IMR-90 (cell line): Measurements from ENCODE around the gene EML1. TPM values are rescaled to one million over a fixed set of nuclear protein-coding genes. Genes with fewer than 3 reads are reported as not detected.

Experiments
- ATAC-seq: fragments of 200-7000 bp; cut with Tn5 transposase; 2 replicates; pipeline ENCODE4 v1.9.1; 2020; ENCODE audit warnings: low read depth, mild to moderate bottlenecking, moderate library complexity
- BruUV-seq: library from RNA; stranded (reverse); fragments of 400-500 nt; replicated peaks from 2 replicates; lab custom pipeline; 2021; lab: Mats Ljungman, UMichigan
- CTCF ChIA-PET: fragments of 300-600 bp; formaldehyde crosslinking; extraction: SDS; loops from one replicate; lab custom pipeline; 2021; ENCODE audit warnings: antibody characterized with exemption; lab: Yijun Ruan, JAX
- POLR2A ChIA-PET: fragments of 300-600 bp; sonication (Branson Sonifier 250); formaldehyde crosslinking; loops from one replicate; lab custom pipeline; 2022; ENCODE audit warnings: antibody characterized with exemption; ENCODE audit not compliant: unreplicated experiment; lab: Charles Lee
- DNase-seq: peaks from one replicate; pipeline ENCODE4 v3.0.0; 2013
- H2AFZ ChIP-seq: replicated peaks from 2 replicates; pipeline ENCODE3; 2013; ENCODE audit warnings: low read length, mild to moderate bottlenecking; ENCODE audit not compliant: poor library complexity
- H2AK5ac ChIP-seq: 2 replicates; pipeline ENCODE4 v1.6.1; 2013; ENCODE audit warnings: low read depth, low read length, inconsistent platforms
- H2AK9ac ChIP-seq: replicated peaks from 2 replicates; pipeline ENCODE3; 2013; ENCODE audit warnings: mild to moderate bottlenecking, low read depth, low read length, moderate library complexity; ENCODE audit not compliant: poor library complexity
- H2BK120ac ChIP-seq: 2 replicates; pipeline ENCODE4 v1.6.1; 2013; ENCODE audit warnings: low read depth, low read length, inconsistent platforms
- H2BK15ac ChIP-seq: 3 replicates; pipeline ENCODE4 v1.6.1; 2013; ENCODE audit warnings: low read depth, low read length, inconsistent platforms
- H2BK20ac ChIP-seq: 2 replicates; pipeline ENCODE4 v1.6.1; 2013; ENCODE audit warnings: low read depth, mild to moderate bottlenecking, inconsistent platforms, low read length, moderate library complexity
- H2BK5ac ChIP-seq: 2 replicates; pipeline ENCODE4 v1.6.1; 2013; ENCODE audit warnings: mild to moderate bottlenecking, low read depth, low read length, inconsistent platforms; ENCODE audit not compliant: poor library complexity, severe bottlenecking
- H3K14ac ChIP-seq: replicated peaks from 2 replicates; pipeline ENCODE4 v1.6.1; 2013; ENCODE audit warnings: low read depth, low read length, inconsistent platforms
- H3K18ac ChIP-seq: 2 replicates; pipeline ENCODE4 v1.6.1; 2013; ENCODE audit warnings: low read depth, low read length, control low read depth
- H3K23ac ChIP-seq: 2 replicates; pipeline ENCODE4 v1.6.1; 2013; ENCODE audit warnings: low read depth, low read length, inconsistent platforms
- H3K27ac ChIP-seq: 2 replicates; pipeline ENCODE4 v1.5.1; 2013; ENCODE audit warnings: mild to moderate bottlenecking, control low read depth, low read length; ENCODE audit not compliant: insufficient read depth
- H3K27me3 ChIP-seq: 2 replicates; pipeline ENCODE4 v1.6.1; 2013; ENCODE audit warnings: low read length; ENCODE audit not compliant: control insufficient read depth, insufficient read depth
- H3K36me3 ChIP-seq: 2 replicates; pipeline ENCODE4 v1.6.1; 2013; ENCODE audit warnings: low read length, mixed read lengths; ENCODE audit not compliant: control insufficient read depth, insufficient read depth
- H3K4ac ChIP-seq: 2 replicates; pipeline ENCODE4 v1.6.1; 2013; ENCODE audit warnings: low read depth, low read length, inconsistent platforms
- H3K4me1 ChIP-seq: 2 replicates; pipeline ENCODE4 v1.6.1; 2013; ENCODE audit warnings: low read length, mixed read lengths; ENCODE audit not compliant: control insufficient read depth, insufficient read depth
- H3K4me2 ChIP-seq: 2 replicates; pipeline ENCODE4 v1.6.1; 2013; ENCODE audit warnings: low read depth, mild to moderate bottlenecking, control low read depth, low read length, moderate library complexity
- H3K4me3 ChIP-seq: 2 replicates; pipeline ENCODE4 v1.5.1; 2013; ENCODE audit warnings: low read depth, mild to moderate bottlenecking, control low read depth, low read length, moderate library complexity; ENCODE audit not compliant: insufficient read depth
- H3K56ac ChIP-seq: 2 replicates; pipeline ENCODE4 v1.6.1; 2013; ENCODE audit warnings: low read length, inconsistent platforms; ENCODE audit not compliant: insufficient read depth; ENCODE audit errors: extremely low read depth
- H3K79me1 ChIP-seq, 2 experiments: 2 replicates each; pipeline ENCODE4 v1.6.1; 2013; ENCODE audit warnings: low read length in 2 of 2, inconsistent platforms in 1 of 2, low read depth in 1 of 2
- H3K9ac ChIP-seq: 2 replicates; pipeline ENCODE4 v1.6.1; 2013; ENCODE audit warnings: low read depth, low read length, control low read depth
- H3K9me1 ChIP-seq: 2 replicates; pipeline ENCODE4 v1.6.1; 2013; ENCODE audit warnings: low read length, inconsistent platforms; ENCODE audit not compliant: insufficient read depth
- H3K9me3 ChIP-seq: 2 replicates; pipeline ENCODE4 v1.6.1; 2013; ENCODE audit warnings: low read length; ENCODE audit not compliant: control insufficient read depth, insufficient read depth
- H4K20me1 ChIP-seq: 2 replicates; pipeline ENCODE4 v1.6.1; 2013; ENCODE audit warnings: low read length, inconsistent platforms; ENCODE audit not compliant: insufficient read depth
- H4K5ac ChIP-seq: 2 replicates; pipeline ENCODE4 v1.6.1; 2013; ENCODE audit warnings: mild to moderate bottlenecking, low read depth, low read length, control low read depth
- H4K8ac ChIP-seq, 2 experiments: 2 replicates each; pipeline ENCODE4 v1.6.1; 2013; ENCODE audit warnings: low read depth in 2 of 2, low read length in 2 of 2, control low read depth in 1 of 2, inconsistent platforms in 1 of 2
- H4K91ac ChIP-seq: 2 replicates; pipeline ENCODE4 v1.6.1; 2013; ENCODE audit warnings: low read depth, low read length, inconsistent platforms; ENCODE audit not compliant: insufficient read depth
- BHLHE40 ChIP-seq: fragments of 150-350 bp; IDR thresholded peaks from 2 replicates; pipeline ENCODE4 v1.6.1; 2016; ENCODE audit warnings: mild to moderate bottlenecking, low read depth, low read length
- CEBPB ChIP-seq: IDR thresholded peaks from 2 replicates; pipeline ENCODE4 v1.6.1; 2012; ENCODE audit warnings: low read depth, low read length, improper control_type of control experiment
- CHD1 ChIP-seq: IDR thresholded peaks from 2 replicates; pipeline ENCODE4 v1.6.1; 2012; ENCODE audit warnings: low read depth, low read length, improper control_type of control experiment
- FOS ChIP-seq: fragments of 150-350 bp; IDR thresholded peaks from 2 replicates; pipeline ENCODE4 v1.6.1; 2016; ENCODE audit warnings: low read depth, low read length
- MAFK ChIP-seq: IDR thresholded peaks from 2 replicates; pipeline ENCODE4 v1.6.1; 2012; ENCODE audit warnings: low read depth, low read length, improper control_type of control experiment
- MAZ ChIP-seq: IDR thresholded peaks from 2 replicates; pipeline ENCODE4 v1.6.1; 2012; ENCODE audit warnings: low read depth, mild to moderate bottlenecking, low read length, improper control_type of control experiment, moderate library complexity, borderline replicate concordance
- MXI1 ChIP-seq: IDR thresholded peaks from 2 replicates; pipeline ENCODE4 v1.6.1; 2012; ENCODE audit warnings: low read depth, mild to moderate bottlenecking, low read length, moderate library complexity, borderline replicate concordance
- NFE2L2 ChIP-seq: fragments of 150-350 bp; IDR thresholded peaks from 2 replicates; pipeline ENCODE4 v1.6.1; 2016; ENCODE audit warnings: low read depth, mild to moderate bottlenecking, low read length
- POLR2A ChIP-seq: IDR thresholded peaks from 2 replicates; pipeline ENCODE4 v1.6.1; 2012; ENCODE audit warnings: mild to moderate bottlenecking, low read depth, low read length
- RAD21 ChIP-seq: IDR thresholded peaks from 2 replicates; pipeline ENCODE4 v1.6.1; 2012; ENCODE audit warnings: low read length, improper control_type of control experiment
- RCOR1 ChIP-seq: IDR thresholded peaks from 2 replicates; pipeline ENCODE4 v1.6.1; 2012; ENCODE audit warnings: mild to moderate bottlenecking, low read length, improper control_type of control experiment; ENCODE audit not compliant: insufficient replicate concordance
- RFX5 ChIP-seq: IDR thresholded peaks from 2 replicates; pipeline ENCODE4 v1.8.0; 2012; ENCODE audit warnings: low read depth, mild to moderate bottlenecking, low read length, moderate library complexity
- WGBS, 2 experiments: methylation state at CpG; one replicate each; pipeline versions ENCODE4 v1.1.5 to v1.1.7; 2013; ENCODE audit warnings: missing lambda C conversion rate in 2 of 2; ENCODE audit not compliant: insufficient read length in 1 of 2; ENCODE audit errors: extremely low coverage in 2 of 2; 5-methylcytosine and 5-hydroxymethylcytosine counted together
- dilution Hi-C: fragments of 300-500 bp; cut with HindIII; formaldehyde crosslinking; loops from one replicate; pipeline ENCODE4 v1.14.3; 2018; ENCODE audit warnings: low sequenced_read_pairs; ENCODE audit not compliant: unreplicated experiment
- in situ Hi-C: fragments of 300-500 bp; cut with MboI; formaldehyde crosslinking; loops from 3 replicates; pipeline ENCODE4 v1.14.3; 2019; ENCODE audit warnings: low sequenced_read_pairs, inconsistent platforms, mixed read lengths
- intact Hi-C: fragments of 100-400 bp; cut with micrococcal nuclease; formaldehyde crosslinking; loops from 2 replicates; pipeline ENCODE4 v1.10.0; 2022
- polyA plus RNA-seq, 3 experiments: library from polyadenylated mRNA; depleted of rRNA; stranded (reverse); fragments of >200 nt; gene quantifications; 2 replicates each; pipeline ENCODE4 v1.2.3, GENCODE V29; 2012; ENCODE audit warnings: low replicate concordance in 1 of 3
- total RNA-seq: library from RNA; depleted of rRNA; stranded (reverse); fragments of >200 nt; gene quantifications from 2 replicates; pipeline ENCODE4 v1.2.3, GENCODE V29; 2012
- TF ChIP-seq, protein P1 (sequence below): conservative IDR thresholded peaks from 2 replicates; pipeline ENCODE4 v1.5.1; 2012; ENCODE audit warnings: mild to moderate bottlenecking, low read depth, low read length, improper control_type of control experiment
- TF ChIP-seq, protein P2 (sequence below): fragments of 150-350 bp; IDR thresholded peaks from 2 replicates; pipeline ENCODE4 v1.6.1; 2016; ENCODE audit warnings: low read depth, mild to moderate bottlenecking, low read length, moderate library complexity, borderline replicate concordance
- TF ChIP-seq, protein P3 (sequence below): fragments of 150-350 bp; IDR thresholded peaks from 2 replicates; pipeline ENCODE4 v1.6.1; 2017; ENCODE audit warnings: mild to moderate bottlenecking, antibody characterized with exemption, low read length, low read depth

The EML1 gene
- total and polyA plus RNA-seq, 2 of the 4 experiments (the other 2 are of a cell fraction) = 14.0 to 42.3 TPM

DNA sequence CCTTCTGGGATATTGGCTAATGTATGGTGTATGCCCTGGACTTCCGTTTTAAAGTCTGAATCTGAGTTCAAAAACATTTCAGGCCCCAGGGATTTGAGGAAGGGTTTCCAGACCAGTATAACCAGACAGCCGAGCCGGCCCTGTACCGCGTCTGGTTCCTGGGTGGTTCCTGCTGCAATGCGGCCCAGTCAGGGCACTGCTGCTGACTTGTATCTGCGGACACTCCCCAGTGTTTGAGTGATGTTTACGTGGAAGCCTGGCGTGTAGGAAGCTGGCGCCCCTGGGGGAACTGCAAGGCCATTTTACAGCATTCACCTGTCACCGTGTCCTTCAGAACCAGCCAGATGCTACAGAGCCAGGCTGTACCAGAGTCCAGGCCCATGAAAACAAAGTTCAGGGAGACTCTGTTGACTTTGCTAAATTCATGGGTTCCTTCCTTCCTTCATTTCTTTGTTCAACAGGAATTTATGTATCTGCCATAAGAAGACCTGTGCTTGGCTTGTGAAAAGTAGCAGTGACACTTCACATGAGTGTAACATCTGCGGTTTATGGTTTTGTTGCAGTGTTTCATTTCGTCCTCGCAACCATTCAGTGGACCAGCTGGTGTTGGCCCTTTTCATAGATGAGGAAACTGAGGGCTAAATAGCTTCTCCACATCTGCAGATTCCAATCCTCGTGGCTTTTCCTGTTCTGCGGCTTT lies 16.8 kb downstream of the EML1 start:
- POLR2A ChIA-PET = no interaction called here
- TF ChIP-seq FOS (no peak), POLR2A (no peak), MAFK (no peak), RFX5 (no peak), RCOR1 (no peak), RAD21 (no peak), NFE2L2 (no peak), MAZ (no peak), CEBPB (no peak), BHLHE40 (no peak), CHD1 (no peak), MXI1 (no peak)
- TF ChIP-seq, protein P1, sequence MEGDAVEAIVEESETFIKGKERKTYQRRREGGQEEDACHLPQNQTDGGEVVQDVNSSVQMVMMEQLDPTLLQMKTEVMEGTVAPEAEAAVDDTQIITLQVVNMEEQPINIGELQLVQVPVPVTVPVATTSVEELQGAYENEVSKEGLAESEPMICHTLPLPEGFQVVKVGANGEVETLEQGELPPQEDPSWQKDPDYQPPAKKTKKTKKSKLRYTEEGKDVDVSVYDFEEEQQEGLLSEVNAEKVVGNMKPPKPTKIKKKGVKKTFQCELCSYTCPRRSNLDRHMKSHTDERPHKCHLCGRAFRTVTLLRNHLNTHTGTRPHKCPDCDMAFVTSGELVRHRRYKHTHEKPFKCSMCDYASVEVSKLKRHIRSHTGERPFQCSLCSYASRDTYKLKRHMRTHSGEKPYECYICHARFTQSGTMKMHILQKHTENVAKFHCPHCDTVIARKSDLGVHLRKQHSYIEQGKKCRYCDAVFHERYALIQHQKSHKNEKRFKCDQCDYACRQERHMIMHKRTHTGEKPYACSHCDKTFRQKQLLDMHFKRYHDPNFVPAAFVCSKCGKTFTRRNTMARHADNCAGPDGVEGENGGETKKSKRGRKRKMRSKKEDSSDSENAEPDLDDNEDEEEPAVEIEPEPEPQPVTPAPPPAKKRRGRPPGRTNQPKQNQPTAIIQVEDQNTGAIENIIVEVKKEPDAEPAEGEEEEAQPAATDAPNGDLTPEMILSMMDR = no peak
- TF ChIP-seq, protein P2, sequence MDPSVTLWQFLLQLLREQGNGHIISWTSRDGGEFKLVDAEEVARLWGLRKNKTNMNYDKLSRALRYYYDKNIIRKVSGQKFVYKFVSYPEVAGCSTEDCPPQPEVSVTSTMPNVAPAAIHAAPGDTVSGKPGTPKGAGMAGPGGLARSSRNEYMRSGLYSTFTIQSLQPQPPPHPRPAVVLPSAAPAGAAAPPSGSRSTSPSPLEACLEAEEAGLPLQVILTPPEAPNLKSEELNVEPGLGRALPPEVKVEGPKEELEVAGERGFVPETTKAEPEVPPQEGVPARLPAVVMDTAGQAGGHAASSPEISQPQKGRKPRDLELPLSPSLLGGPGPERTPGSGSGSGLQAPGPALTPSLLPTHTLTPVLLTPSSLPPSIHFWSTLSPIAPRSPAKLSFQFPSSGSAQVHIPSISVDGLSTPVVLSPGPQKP = no peak
- TF ChIP-seq, protein P3, sequence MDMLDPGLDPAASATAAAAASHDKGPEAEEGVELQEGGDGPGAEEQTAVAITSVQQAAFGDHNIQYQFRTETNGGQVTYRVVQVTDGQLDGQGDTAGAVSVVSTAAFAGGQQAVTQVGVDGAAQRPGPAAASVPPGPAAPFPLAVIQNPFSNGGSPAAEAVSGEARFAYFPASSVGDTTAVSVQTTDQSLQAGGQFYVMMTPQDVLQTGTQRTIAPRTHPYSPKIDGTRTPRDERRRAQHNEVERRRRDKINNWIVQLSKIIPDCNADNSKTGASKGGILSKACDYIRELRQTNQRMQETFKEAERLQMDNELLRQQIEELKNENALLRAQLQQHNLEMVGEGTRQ = no peak

More for the DNA sequence above, 16.8 kb downstream of the EML1 start:
- Histone ChIP-seq H3K27ac (no peak overlapping the region), H4K5ac (no peak overlapping the region), H3K4me2 (no peak overlapping the region), H4K8ac (no peak overlapping the region), H4K91ac (no peak overlapping the region), H3K36me3 (peaks cover 3% of the 10 kb centered on the region; the same call in 1 of the 2 replicates), H2AFZ (peak overlapping the region; percentile 6), H2BK120ac (no peak overlapping the region), H3K9me3 (no peaks in the 10 kb centered on the region), H3K18ac (no peak overlapping the region), H2BK5ac (no peak overlapping the region), H4K20me1 (peaks cover 66% of the 10 kb centered on the region), H3K27me3 (no peaks in the 10 kb centered on the region), H3K23ac (no peak overlapping the region), H3K4me1 (peaks cover 16% of the 10 kb centered on the region), H3K9ac (no peak overlapping the region), H3K9me1 (peaks cover 19% of the 10 kb centered on the region), H3K4ac (no peak overlapping the region), H3K14ac (no peak overlapping the region), H2BK15ac (no peak overlapping the region), H3K79me1 (peaks cover 37 to 72% of the 10 kb centered on the region in 2 experiments), H2AK5ac (no peak overlapping the region; the same call in 1 of the 2 replicates), H2AK9ac (no peak overlapping the region), H3K56ac (no peak overlapping the region), H3K4me3 (no peak overlapping the region), H2BK20ac (no peak overlapping the region)
- intact Hi-C loops (loop anchor here (2.0 to 5.0 kb wide), 3 partner anchors 15 to 78 kb away; no protein-coding TSS in a partner anchor), dilution Hi-C loops (no loop called here), in situ Hi-C loops (no loop called here)
- DNase-seq (no peak), ATAC-seq (no peak)
- CTCF ChIA-PET = interaction anchor here (0.6 kb wide), 2 partner anchors 13 to 127 kb away, joined by 3 to 4 read pairs; no protein-coding TSS in a partner anchor
- WGBS, 2 experiments = 81% methylated on average over 8 of the region's 16 CpGs; no CpG with 5 or more reads in 1 of the 2 experiments
- no TSS peak for BruUV-seq
